CD1c-positive myeloid dendritic cell (primary cell): Measurements from ENCODE around the gene GBGT1.
"Not testable (repeated sequence)": the region's sequence is repeated elsewhere in the genome, so short reads cannot be mapped to it uniquely, and the experiment has no call there.

Source experiments
- DNase-seq: peaks from one replicate; pipeline ENCODE4 v3.0.0-alpha.2; 2016; ENCODE audit errors: extremely low spot score

GBGT1 gene

DNA sequence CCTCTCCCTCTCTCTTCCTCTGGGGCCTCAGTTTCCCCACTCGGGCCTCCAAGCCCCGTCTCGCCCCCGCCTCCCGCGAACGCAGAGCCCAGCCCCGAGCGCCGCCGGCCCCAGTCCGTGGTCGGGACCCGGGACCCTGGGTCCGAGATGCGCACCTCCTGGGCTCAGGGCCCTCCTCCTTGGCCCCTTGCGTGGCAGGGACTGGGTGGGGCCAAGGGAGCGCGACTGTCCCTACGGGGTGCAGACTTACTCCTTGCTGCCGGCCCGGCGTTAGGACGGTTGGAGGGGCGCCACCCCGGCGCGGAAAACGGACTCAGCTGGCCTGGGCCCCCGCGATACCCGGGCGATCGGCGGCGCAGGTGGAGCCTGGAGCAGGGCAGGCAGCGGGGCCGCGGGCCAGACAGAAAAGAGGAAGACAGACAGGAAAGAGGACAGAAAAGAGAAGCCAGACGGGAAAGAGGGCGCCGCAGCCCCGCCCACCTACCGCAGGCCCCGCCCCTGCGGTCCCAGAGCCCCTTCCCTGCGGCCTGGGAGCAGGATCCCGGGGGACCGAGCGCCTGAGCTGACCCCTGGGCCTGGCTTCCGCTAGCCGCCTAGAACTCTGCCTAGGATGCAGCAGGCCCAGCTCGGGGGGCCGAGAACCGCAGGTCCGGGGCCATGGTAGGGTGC lies at the start of gene GBGT1:
TSS of gene GBGT1 (minus strand) at position 411 of the 669 bp plus-strand sequence. CDS start 1,502 bp downstream, outside the sequence.
- DNase-seq = peak; percentile 69

DNA sequence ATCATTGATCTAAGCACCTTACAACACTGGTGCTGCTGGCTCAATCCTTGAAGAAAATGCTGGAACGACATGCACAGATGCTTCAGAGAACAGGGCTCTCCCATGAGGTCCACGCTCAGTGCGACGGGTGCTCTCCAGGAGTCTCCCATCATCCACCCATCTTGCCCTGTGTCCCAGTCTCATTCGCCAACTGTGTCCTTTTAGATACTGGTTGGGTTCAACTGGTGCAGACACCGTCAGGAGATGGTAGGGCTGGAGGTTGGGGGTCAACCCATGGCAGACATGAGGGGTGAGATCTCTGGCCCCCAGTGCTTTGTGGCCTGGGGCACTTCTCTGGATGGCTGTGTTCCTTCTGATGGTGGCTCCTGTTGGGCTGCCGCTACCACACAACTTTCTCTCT lies 46.9 kb upstream of the GBGT1 start:
- DNase-seq = no peak

DNA sequence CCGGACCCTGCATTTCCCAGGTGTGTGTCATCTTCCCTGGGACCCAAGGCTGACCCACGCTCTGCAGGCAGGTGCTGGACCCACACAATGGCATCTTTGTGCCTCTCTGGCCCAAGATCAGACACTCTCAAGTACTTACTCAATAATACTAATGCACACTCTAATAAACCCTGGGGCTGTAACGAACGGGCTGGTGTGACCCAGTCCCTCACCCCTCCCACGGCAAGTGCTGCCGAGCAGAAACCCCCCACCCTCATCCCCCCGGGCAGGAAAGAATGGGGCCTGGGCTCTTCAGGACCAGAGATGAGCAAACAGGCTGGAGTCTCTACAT lies 46.5 kb upstream of the GBGT1 start:
- DNase-seq = no peak

DNA sequence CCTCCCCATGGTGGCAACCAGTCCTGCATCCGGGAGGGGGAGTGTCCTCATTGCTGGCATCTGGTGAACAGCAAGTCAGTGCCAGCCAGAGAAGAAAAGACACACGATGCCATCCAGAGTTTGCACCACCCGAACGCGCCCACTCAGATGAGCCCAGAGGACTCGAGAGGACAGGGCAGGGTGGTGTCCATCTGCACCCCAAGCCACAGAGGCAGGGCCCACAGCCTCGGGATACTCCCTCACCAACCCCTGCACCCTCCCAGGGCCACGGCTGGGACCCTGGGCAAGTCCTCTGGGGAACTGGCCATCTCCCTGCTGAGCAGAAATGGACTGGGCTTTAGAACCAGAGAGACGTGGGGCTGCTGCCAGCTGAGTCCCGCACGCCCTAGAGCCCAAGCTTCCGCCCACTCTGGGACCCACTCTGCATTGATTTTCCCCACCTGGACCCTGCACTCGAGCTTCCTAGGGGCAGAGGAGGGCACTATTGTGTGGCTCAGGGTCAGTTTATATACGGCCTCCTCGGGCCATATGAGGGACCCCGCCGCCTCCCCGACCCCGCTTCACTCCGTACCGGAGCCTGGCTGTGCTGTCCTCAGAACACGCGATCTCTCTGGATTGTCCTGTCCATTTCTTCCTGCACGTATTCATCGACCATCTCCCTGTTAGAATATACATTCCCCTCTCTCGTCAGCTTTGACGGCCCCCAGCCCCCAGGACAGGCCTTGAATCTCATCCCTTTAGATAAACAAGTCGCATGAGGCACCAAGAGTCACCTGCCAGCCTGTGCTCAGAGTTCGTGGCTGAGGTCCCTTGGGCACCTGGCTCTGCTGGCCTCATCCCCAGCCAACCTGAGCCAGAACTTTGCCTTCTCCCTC lies 45.9 kb upstream of the GBGT1 start:
- DNase-seq = not testable (repeated sequence)

DNA sequence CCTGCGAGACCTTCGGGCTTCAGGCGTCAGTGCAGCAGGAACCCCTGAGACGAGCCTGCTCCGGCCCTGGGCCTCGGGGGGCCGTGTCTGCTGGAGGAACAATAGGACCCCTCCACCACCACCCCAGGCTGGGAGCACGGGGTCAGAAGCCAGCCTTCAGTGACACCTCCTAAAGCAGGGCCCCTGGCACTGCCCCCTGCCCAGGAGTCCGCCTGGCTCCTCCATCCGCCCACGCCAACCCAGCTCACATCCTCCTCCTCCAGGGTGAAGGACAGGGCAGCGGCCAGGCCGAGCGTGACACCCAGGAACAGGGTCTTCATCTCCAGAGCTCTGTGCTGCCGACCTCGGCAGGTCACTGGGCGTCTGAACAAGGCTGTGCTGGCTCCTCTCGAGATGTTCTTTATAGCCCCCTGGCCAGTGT lies 45.2 kb upstream of the GBGT1 start, which contains the start of gene OBP2B:
TSS of gene OBP2B (minus strand) at position 371 of the 421 bp plus-strand sequence. CDS start at position 320, 51 bp downstream.
- DNase-seq = not testable (repeated sequence)

DNA sequence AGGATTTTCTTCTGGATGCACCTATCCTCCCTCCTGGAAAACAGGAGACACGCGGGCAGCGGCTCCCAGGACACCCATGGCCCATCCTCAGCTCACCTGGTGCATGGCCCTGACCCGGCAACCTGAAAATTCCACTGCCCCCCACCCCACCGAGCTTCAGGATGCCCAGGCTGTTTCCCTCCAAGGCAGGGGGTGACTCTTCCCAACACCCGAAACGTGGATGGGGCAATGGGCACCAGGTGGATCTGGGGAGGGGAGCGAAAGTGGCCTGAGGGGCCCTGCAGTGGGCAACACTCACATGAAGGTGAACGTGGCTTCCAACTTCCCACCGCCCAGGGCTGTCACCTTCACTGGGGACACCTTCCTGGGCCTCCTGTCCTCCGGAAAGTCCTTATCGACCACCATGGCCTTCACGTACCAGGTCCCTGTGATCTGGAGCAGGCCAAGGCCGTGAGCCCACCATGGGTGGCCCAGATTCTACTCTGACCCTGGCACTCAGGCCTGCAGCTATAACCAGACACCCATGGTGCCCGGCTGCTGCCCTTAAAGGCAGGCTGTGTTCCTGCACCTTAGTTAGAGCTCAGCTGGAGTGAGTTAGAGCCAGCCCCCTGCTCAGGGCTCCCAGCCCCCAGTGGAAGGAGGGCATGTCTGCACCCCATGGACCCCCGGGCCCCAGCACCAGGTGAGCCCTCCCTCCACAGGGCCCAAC lies 44.6 kb upstream of the GBGT1 start:
- not testable (repeated sequence) for DNase-seq

DNA sequence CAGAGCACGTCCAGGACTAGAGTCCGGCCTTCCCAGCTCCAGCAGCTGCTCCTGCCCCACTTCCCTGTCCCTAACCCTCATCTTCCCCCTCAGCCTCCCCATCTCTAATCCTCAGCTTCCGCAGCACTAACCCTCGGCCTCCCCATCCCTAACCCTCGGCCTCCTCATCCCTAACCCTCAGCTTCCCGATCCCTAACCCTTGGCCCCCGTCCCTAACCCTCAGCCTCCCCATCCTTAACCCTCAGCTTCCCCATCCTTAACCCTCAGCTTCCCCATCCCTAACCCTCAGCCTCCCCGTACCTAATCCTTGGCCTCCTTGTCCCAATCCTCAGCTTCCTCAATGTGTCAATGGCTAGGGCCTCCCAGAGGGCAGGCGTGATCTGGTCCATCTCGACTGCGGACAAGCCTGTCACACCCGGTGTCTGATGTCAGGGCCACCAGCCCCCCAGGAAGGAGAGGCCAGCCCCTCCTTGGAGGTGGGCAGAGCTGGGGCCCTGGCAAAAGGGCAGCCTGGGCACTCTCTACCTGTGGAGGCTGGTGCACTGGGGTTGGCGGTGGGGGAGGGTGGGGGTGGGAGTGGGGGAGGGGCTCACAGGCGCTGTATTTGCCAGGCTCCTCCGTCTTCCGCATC lies 43.9 kb upstream of the GBGT1 start:
- DNase-seq = no peak

DNA sequence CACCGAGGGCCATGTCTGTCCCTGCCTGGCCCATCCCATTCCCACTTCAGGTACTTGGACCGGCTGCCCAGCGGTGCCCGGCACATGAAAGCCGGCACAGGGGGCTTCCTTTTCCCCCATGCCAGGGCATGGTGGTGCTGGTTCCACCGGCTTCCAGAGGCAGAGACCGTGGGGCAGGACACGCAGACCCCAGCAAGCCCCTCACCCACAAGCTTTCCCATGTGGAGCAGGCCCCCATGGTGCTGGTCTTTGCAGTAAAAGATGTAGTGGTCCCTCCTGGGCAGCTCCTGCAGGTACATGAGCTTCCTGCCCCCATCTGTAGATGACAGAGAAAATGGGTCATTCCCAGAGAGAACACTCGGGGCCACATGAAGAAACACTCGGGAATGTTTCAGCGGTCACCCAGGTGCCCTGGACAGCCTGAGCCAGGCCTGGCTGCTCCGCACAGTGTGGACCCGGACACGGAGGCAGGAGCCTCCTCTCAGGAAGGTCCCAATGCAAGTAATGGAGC lies 43.4 kb upstream of the GBGT1 start:
- DNase-seq = no peak

DNA sequence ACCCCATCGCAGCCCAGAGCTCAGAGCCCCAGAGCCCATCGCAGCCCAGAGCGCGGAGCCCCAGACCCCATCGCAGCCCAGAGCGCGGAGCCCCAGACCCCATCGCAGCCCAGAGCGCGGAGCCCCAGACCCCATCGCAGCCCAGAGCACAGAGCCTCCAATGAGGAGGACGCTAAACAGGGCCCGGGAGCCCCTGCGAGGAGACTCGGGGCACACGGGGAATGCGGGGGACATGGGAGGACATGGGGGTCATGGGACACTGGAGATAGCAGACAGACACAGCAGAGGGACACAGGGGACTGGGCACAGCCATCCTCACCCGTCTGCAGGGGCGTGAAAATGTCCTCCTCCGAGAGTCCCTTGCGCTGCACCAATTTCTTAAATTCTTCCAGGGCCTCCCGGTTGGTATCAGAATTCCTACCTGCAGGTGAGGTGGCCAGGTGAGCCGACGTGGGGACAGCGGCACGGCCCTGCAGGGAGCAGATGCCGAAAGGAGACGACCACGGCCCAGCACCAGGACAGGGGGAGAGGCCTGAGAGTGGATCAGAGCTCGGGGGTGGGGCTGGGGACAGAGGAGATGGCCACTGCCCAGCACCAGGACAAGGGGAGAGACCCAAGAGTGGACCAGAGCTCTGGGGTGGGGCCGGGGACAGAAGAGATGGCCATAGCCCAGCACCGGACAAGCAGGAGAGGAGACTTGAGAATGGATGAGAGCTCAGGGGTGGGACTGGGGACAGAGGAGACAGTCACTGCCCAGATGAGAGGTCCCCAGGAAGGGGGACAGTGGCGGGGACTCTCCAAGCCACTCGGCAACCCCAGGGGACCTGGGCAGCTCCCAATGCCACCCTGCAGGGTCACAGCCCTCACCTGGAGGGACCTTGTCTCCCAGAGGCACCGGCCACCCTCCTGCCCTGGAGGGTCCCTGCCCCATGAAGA lies 42.5 kb upstream of the GBGT1 start:
- DNase-seq = no peak

DNA sequence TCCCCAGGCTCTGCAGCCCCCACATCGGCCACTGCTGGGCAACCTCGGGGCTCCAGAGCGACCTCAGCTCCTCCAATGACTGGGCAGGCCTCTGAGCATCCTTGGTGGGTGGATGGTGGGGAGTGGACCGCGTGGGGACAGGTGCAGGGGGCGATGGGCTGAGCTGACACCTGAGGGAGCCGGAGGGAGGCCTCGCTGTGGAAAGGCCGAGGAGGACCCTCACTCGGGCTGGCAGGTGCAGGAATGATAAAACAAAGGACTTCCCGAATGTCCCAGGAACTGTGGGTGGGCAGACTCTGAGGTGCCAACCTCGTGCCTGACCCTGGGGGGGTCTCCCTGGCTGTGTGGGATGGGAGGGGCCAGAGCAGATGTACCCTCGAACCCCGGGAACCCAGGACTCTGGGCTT lies 41.8 kb upstream of the GBGT1 start:
- not testable (repeated sequence) for DNase-seq

DNA sequence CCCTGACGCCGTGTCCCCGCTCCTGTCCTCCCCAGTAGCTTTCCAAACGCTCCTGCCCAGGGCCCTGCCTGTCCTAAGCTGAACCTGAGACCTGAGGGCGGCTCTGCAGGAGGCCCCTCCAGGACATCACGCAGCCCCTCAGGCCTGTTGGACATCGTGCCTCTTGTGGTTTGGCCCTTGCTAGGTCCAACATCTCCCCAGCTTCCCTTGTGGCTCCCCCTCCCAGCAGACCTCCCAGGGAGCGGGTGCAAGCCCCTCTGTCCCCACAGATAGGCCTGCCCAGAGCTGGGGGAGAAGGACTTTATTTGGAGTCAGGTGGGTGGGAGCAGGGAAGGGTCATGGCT lies 41.3 kb upstream of the GBGT1 start:
- no peak for DNase-seq

DNA sequence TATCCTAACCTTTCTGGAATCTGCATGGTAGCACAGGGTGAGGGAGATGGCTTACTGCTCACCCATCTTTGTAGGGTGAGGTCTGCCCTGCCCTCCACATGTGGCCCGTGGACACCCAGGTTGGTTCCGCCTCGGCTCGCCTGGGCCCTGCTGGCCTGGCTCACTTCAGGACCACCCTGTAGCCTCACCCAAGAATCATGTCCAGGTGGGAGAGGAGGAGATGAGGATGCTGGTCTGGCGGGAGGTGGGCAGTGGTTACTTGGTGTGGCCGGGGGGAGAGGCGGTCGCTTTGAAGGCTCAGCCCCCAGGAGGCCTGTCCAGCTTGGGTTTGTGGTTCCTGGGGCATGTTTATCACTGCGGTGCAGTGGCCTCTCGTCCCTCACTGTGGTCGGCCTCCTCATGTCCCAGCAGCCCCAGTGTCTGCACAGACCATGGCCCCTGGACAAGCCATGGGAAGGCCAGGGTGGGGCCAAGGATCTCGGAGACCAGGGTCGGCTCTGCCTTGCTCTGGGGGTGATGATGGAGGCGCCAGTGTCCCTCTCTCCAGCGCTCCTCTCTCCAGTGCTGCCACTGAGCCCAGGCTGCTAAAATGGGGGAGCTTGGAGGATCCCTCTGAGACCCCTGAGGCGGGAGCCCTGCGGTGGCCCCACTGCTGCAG lies 40.8 kb upstream of the GBGT1 start:
- no peak for DNase-seq

DNA sequence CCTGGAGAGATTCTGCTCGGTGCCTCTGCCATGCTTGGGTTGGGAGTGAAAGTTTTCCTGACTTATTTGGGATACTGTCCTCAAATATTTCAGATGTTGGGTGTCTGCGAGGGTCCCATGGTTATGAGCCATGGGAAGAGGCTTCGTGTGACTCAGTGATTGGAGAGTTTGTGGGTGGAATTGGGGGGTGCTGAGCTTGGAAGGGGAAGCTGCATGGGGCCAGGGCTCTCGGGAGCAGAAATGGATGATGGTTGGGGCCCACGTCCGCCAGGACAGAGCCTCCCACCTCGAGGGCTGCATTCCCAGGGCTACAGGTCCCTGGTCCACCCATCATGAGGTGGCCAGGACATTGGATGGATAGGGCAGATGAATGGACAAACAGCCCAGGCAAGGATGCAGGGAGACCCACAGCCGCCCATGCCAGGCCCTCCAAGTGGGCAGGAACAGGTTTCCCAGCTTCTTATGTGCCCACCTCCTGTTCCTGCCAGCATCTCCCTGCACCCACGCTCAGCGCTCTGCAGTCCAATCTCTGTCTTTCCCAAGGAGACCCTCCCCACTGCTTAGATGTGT lies 39.9 kb upstream of the GBGT1 start:
- DNase-seq = no peak

DNA sequence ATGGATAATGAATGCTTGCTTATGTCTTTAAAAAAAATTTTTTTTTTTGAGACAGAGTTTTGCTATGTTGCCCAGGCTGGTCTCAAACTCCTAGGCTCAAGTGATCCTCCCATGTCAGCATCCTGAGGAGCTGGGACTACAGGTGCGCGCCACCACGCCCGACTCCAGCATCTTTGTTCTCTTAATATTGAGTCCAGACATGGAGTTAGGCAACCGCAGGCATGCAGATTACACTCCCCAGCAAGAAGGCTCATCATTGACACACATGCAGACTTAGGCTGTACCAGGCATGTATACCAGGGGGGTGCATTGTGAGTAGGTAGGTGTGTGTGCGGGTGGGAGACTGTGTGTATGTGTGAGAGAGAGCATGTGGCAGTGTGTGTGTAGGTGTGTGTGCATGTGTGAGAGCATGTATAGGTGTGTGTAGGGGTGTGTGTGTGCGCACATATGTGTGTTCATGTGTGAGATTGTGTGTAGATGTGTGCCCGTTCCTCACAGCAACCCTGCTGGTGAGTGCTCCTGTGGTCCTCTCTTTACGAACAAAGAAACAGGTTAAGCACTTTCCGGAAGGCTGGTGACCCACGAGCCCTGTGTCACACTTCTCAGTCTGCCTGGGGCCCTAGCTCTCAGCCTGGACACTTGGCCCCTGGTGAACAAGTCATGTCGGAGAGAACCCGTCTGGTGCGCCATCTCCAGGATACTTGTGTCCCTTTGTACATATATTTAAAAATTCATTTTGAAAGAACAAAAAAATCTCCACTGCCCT lies 39.2 kb upstream of the GBGT1 start:
- DNase-seq = no peak

DNA sequence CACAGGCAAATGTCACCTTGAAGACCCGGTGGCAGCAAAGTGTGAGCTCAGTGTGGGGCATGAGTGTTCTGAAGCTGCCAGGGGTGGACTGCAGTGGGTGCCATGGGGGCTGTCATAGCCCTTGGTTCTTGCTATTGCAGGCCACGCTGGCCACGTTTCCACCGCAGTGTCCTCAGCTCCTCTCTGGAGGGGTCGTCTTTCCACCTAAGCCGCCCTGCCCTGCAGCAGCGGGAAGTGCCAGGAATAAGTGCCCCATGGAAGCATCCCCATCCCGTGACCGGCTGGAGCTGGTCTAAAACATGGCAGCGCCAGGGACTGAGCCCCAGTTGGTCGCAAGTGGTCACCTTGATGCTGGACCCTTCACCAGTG lies 38.4 kb upstream of the GBGT1 start:
- DNase-seq = no peak

DNA sequence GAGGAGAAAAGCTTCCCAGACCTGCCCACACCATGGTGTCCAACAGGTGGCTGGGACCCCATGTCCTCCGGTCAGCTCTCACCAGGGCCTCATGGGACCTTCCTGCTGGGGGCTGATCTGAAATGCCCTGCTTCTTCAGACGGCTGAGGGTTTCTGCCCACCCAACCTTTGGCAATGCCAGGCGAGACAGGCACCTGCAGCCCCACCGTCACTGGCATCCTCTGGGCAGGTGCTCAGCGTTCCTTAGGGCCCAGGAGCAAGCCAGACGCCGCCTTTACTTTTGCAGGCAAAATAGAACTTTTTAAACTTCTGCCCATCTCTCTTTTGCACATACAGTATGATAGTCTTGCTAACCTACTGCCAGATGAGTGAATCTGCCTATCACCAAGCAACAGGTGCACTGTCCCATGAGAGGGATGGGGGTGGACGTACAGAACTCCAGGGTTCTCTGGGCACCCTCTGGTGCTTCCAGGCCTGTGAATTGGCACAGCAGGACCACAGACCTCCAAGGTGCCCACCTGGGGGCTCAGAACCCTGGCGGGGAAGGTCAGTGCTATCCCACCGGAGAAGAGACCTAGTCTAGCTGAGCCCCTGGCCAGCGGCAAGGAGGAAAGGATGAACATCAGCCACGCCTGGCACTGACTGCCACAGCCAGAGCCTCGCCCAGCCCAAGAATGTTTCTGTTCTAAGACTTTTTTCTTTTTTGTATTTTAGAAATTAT lies 37.9 kb upstream of the GBGT1 start:
- DNase-seq = no peak

DNA sequence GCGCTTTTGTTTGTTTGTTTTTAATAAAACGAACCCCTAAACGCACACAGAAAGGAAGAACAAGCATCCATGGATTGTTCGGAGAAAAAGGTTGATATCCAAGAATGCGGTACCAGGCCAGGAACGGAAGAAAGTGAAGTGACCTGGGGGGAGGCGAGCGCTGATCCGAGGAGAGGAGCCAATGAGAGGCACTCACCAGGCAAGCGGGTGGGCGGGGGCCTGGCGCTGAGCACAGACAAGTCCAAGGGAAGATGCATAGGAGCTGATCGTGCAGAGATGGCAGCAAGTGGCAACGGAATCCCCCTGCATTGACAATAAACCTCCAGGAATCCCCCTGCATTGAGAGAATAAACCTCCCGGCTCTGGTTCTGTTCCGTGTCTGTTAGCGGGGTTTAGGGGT lies 36.9 kb upstream of the GBGT1 start:
- no peak for DNase-seq

DNA sequence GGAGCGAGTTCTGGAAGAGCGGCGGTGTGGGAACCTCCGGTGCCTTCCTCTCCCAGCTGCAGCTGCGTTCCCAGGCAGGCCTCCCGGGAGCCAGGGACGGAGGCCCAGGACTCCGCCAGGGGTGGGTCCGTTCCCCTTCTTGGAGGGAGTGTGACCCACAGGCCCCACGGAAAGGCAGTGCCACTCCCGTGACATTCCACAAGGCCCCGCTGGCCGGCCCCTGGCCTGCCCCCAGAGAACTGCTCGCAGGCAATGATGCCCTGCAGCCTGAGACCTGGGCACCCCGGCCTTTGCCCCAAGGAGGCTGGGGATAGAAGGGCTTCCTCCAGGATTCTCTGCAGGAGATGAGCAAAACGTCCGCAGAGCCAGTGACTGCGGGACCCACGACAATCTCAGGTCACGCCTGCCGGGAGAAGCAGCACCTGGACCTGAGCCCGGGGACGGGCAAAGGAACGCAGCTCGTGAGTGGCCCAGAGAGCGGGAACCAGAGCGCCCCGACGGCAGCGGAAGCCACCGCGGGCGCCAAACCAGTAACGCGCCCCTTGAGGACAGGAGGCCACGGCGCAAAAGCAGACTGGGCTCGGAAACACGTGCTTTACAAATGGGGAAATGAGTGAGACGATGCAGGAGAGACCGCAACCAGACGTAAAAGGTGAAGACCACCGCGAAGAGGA lies 36.1 kb upstream of the GBGT1 start:
- DNase-seq = peak; percentile 49
